HG02588 (cell line): Measurements from ENCODE around the gene ZNF665.
"Not testable (repeated sequence)": the region's sequence is repeated elsewhere in the genome, so short reads cannot be mapped to it uniquely, and the experiment has no call there.

Source experiments
- ATAC-seq: cut with Tn5 transposase; IDR thresholded peaks from one replicate; pipeline ENCODE4 v1.9.1; 2021; ENCODE audit warnings: mild to moderate bottlenecking, moderate library complexity; ENCODE audit not compliant: unreplicated experiment

Gene ZNF665

GRCh38 chr19:53158119-53158656, 35.0 kb downstream of the ZNF665 start:
- no peak for ATAC-seq

DNA sequence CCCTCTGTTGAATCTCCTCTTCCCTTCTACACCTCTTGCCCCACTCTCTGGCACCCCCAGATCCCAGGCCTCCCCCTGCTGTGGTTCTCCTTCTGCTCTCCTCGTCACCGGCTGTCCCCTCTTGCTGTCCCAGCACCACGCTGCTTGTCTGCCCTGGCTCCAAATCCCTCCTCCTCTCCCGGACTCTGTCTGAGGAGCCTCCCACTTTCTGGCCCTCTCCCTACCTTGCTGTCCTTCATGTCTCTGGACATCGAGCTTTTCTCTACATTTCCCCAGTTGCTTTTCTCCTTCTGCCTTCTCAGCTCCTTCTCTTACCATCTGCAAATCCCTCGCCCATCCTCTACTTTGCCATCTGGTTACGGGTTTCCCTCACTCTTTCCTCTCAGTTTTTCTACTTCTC, 35.5 kb downstream of the ZNF665 start:
- ATAC-seq = no peak

DNA sequence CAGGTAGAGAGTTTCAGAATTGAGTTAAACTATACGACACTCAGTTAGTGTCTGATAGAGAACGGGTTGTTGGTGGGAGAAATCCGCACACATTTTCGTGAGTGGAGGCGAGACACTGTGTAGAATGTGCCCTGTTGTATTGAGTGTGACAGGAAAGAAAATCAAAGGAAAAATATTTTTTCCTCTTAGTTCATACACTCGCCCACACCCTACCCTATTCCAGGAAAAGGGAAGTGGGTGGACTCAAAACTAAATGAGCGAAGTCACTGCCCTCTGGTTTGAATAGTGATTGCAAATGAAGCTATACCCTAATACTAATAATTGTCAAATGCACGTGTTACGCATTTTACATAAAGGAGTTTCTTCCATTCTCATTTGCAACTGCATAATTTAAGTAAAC, 36.3 kb downstream of the ZNF665 start:
- ATAC-seq = no peak

DNA sequence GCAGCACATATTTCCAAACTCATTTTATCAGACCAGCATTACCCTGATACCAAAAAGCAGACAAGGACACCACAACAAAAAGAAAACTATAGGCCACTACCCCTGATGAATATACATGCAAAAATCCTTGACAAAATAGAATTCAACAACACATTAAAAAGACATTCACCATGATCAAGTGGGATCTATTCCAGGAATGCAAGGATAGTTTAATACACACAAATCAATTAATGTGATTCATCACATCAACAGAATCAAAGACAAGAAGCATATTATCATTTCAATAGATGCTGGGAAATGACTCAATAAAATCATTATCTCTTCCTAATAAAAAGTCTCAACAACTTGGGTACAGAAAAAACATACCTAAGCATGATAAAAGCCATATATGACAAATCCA, 45.5 kb downstream of the ZNF665 start:
- no peak for ATAC-seq

- no peak for ATAC-seq
Observed at GRCh38 chr19:53140351-53140750, 52.8 kb downstream of the ZNF665 start.

DNA sequence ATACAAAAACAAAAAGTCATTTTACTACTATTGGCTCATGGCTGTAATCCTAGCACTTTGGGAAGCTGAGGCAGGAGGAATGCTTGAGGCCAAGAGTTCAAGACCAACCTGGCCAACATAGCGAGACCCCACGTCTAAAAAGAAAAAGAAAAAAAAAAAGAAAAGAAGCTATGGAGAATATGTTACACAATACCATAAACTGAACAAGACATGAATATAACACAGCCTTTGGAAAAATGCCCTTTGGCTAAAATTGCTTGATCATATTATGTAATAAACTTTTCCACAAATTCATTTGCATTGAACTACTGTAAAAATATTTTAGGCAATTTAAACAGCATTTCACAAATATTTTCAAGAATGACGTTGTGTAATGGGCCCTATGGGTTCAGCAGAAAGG, 56.7 kb downstream of the ZNF665 start:
- ATAC-seq = no peak

- no peak for ATAC-seq
Observed at GRCh38 chr19:53132141-53132991, 60.8 kb downstream of the ZNF665 start, which contains the start of gene ZNF415. Gene ZNF415, minus strand, starts transcription at chr19:53132910. Its CDS starts 10,234 bp downstream, at chr19:53122676.

GRCh38 chr19:53131727-53132126, 61.4 kb downstream of the ZNF665 start:
- ATAC-seq = no peak

- ATAC-seq = no peak
Observed at GRCh38 chr19:53131085-53131590, 62.0 kb downstream of the ZNF665 start.

DNA sequence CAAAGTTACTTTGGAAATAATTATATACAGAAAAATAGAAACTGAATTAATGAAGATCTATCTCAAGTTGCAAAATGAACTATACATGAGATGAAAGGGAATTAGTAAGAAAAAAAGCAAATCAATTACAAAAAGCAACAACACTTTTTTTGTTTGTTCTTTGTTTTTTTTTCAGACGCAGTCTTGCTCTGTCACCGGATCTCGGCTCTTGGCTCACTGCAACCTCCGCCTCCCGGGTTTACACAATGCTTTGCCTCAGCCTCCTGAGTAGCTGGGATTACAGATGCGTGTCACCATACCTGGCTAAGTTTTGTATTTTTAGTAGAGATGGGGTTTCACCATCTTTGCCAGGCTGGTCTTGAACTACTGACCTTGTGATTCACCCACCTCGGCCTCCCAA, 62.7 kb downstream of the ZNF665 start:
- ATAC-seq = no peak

DNA sequence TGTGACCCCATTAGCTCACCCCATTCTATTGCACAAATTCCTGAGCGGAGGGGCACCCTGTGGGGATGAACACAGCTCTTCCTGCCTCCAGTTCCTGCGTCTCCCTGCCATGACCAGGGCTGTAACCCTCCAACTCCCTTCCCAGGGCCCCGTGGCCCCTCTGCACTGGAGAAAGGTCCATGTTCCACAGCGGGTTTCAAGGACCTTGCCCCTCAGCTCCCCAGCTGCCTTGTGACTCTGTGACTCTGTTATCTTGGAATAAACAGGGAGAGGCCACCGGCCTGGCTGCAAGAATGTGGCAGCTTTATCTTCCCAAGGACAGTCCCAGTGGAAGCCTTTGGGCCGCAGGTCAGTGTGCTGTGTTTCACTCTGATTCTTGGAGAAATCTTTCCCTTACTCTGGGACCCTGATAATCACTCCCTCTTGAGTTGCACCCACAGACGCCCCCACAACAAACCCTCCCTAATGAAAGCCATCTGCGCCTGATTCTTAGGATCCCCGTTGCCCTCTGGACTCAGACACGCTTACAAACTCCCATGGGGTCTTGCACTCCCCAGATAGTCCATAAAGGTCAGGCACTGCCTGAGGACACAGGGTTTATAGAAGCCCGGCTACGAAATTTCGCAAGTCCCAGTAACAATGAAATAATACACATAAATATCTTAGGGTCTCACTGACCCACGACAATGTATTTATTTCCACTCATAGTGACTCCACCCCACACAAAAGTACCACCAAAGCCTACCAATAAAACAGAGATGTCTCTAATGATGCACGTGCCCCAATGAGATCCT, 66.2 kb downstream of the ZNF665 start:
- ATAC-seq = not testable (repeated sequence)

GRCh38 chr19:53123400-53123799, 69.8 kb downstream of the ZNF665 start:
- ATAC-seq = no peak
